ENCODE data around the gene ETV6.

The ETV6 gene

GRCh38 chr12:11641522-11641921 lies 8.0 kb upstream of the ETV6 start:
- in situ Hi-C loops (cut with HindIII; ENCODE audit: low sequenced_read_pairs), result no loop called here
- no peak for TF ChIP-seq CTCF (IDR thresholded peaks at IDR 0.05; ENCODE audit: low read depth, low read length)
- no peak overlapping the region for H3K4me3 ChIP-seq (ENCODE audit: low read depth, low read length)
- no peak for DNase-seq (ENCODE audit: low read depth, low spot score)

GRCh38 chr12:11642785-11643184 lies 6.7 kb upstream of the ETV6 start:
- H3K4me3 ChIP-seq (ENCODE audit: low read depth, low read length), result no peak overlapping the region
- in situ Hi-C loops (cut with HindIII; ENCODE audit: low sequenced_read_pairs), result no loop called here
- no peak for DNase-seq (ENCODE audit: low read depth, low spot score)
- no peak for TF ChIP-seq CTCF (IDR thresholded peaks at IDR 0.05; ENCODE audit: low read depth, low read length)

- in situ Hi-C loops (cut with HindIII; ENCODE audit: low sequenced_read_pairs), result no loop called here
- H3K4me3 ChIP-seq (ENCODE audit: low read depth, low read length), result no peak overlapping the region
- no peak for TF ChIP-seq CTCF (IDR thresholded peaks at IDR 0.05; ENCODE audit: low read depth, low read length)
- no peak for DNase-seq (ENCODE audit: low read depth, low spot score)
These were observed 4.1 kb upstream of the ETV6 start for GRCh38 chr12:11645391-11645790.

DNA sequence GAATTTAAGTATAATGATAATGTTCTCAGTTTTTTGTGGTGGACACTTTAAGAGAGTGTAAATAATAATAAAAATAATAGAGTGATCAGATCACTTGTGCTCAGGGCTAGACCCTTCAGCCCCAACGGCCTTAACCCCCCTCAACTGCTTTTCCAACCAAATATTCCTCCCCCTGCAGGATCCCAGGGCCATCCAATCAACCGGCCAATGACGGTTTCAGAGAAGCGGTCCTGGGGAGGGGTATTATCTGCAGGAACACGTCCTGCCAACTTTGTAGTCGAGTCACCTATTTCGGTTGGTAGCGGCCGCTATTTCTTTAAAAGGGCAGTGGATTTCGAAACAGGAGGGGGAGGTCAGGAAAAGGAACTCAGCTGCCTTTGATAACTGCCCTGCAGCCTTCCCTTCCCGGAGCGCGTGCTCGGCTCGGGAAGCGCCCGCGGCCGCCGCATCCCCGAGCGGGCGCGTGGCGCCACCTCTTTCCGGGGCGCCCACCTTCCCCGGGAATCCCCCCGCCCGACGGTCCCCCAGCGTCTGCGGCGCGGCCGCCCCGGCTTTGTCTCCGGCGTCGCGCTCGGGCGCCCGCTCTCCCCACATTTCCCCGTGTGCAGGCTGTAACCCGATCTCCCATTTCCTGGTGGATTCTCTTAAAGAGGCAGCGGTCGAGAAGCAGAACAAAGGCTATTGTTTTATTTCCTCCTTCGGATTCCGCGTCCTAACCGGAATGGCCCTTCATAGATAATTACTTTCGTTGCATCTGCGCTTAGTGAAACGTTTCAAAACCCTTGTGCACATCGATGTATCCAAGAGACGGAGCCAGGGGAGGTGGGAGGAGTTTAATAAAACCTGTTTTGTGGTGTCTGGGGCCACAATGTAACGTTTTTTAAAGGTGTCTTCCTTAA lies 711 bp upstream of the ETV6 start:
- peak; percentile 87 for DNase-seq (ENCODE audit: low read depth, low spot score)
- TF ChIP-seq CTCF (IDR thresholded peaks at IDR 0.05; ENCODE audit: low read depth, low read length), result peak; percentile 5
- peak overlapping the region; percentile 96 for H3K4me3 ChIP-seq (ENCODE audit: low read depth, low read length)
- in situ Hi-C loops (cut with HindIII; ENCODE audit: low sequenced_read_pairs), result no loop called here

DNA sequence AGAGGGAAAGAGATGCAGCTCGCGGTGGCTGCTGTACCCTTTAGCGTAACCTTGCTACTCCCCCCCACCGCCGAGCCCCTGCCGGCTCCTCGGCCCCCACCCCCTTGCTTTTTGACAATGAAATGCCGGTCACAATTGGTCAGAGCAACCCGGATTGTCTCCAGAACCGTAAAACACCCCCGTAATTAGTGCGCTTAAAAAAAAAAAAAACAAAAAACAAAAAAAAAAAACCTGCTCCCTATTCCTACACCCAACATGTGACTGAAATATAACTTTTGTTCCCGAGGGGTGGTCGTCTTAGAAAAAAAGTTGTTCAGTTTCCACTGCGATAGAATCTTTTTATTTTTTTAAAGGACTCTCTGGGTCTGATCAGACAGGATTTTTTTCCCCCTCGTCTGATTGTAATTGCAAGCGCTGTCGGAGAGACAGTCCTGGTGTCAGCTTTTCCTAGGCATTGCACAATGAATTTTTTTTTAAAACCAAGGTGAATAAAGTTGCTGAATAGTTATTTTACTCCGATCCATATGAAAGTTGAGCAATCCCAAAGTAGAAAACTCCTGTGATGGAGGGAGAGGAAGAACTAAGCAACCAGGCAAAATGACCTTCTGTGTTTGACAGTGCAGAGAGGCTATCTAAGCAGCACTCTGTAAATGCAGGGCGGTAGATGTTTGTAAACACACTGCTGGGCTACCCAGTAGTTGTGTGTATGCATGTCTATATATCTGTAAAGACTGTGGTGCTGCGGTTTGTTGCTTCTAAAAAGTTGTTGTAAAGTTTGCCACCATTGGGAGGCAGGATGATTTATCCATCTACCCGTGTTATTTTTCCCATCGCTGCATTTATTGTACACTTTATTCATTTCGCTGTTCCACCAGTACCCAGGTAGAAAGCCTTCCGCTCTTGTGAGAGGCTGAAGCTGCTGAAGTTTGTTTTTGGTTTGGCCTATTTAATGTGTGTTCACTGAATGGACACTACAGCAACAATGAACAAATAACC lies 1.1 kb downstream of the ETV6 start:
- no peak for TF ChIP-seq CTCF (IDR thresholded peaks at IDR 0.05; ENCODE audit: low read depth, low read length)
- peak; percentile 55 for DNase-seq (ENCODE audit: low read depth, low spot score)
- in situ Hi-C loops (cut with HindIII; ENCODE audit: low sequenced_read_pairs), result no loop called here
- peak overlapping the region; percentile 96 for H3K4me3 ChIP-seq (ENCODE audit: low read depth, low read length)

DNA sequence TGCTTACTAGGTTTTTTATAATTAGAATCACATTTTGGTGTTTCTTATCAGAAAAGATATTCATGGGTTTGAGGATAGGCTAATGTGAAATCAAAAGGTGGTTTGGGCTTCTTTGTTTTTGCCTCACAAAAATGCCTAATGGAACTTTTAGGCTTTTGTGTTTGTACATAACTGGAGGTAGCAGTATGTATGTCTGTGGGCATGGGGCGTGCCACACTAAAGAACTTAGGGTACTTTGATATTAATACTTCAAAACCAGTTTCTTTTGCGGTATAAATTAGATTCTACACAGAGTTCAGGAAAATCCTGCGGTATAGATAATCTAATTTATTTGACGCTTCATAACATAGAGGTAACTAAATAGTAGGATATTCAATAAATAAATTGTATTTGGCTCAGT lies 1.9 kb downstream of the ETV6 start:
- peak overlapping the region; percentile 96 for H3K4me3 ChIP-seq (ENCODE audit: low read depth, low read length)
- in situ Hi-C loops (cut with HindIII; ENCODE audit: low sequenced_read_pairs), result no loop called here
- DNase-seq (ENCODE audit: low read depth, low spot score), result no peak
- TF ChIP-seq CTCF (IDR thresholded peaks at IDR 0.05; ENCODE audit: low read depth, low read length), result no peak
